GM19099 (cell line): Measurements from ENCODE around the gene MVD.

Experiments
- POLR2A ChIP-seq: IDR thresholded peaks from 3 replicates; pipeline ENCODE4 v1.6.1; 2011; ENCODE audit warnings: low read depth; ENCODE audit not compliant: insufficient read length; ENCODE audit errors: extremely low read depth

Gene MVD

DNA sequence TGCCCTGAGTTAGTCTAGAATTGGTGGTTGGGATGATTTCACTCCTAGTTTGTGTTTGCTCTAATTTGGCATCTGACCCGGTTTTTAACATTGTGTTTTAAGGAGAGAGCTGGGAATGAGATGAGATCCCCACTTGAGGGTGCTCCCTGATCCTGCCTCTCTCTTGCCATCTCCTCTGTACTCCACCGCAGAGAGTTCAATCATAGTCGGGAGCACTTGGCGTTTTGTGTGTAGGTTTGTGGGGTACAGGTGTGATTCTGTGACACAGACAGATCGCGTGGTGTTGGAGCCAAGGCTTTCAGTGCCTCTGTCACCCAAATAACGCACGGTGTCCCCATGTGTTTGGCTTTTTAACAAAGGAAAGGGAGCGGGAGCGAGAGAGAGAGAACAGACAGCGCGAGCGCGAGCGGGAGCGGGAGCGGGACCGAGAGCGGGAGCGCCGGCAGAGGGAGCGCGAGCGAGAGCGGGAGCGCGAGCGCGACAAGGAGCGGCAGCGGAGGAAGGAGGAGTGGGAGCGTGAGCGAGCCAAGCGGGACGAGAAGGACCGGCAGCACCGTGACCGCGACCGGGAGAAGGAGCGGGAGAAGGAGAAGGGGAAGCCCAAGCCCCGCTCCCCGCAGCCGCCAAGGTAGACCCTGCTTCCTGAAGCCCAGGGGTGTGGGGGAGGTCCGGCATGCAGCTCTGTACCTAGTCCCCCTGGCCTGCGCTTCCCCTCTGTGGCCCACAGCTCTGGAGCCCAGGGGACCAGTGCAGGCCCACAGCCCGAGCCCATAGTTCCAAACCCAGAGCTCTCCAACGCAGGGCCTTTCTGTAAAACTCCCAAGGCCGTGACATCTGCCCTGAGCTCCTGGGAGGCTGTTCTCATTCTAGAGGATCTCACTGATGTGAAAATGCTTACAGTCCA, 51.7 kb downstream of the MVD start:
- TF ChIP-seq POLR2A = no peak

DNA sequence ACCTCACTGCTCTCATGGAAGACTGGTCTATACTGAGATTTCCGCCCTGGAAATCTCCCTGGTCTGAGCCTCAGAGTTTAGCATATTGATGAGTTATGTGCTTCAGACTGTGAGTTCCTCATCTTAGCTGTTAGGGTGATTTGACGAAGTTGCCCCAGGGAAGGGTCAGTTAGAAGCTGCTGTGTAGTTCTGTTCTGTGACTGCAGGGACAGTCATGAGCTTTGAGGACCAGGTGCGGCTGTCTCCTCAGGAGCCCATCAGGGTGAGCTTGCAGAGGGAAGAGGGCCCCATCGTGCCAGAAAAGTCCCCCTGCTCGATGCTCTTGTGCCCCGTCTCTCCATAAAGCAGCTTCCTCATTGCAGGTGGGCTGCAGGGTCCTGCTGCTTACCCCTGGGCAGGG, 52.8 kb downstream of the MVD start:
- TF ChIP-seq POLR2A = no peak

DNA sequence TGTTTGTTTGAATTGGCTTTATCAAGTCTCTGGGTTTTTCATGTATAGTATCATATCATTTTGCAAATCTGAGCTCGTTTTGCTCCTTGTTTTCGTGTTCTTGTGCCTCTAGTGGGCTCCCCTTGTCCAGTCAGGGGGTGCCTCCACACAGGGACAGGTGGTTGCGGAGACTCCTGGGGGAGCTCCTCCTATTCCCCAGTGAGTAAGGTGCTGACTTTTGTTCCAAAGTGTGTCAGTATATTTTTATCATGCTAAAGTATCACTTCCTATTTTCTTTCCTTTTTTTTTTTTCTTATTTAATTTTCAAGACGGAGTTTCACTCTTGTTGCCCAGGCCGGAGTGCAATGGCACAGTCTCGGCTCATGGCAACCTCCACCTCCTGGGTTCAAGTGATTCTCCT, 54.8 kb downstream of the MVD start:
- no peak for TF ChIP-seq POLR2A

DNA sequence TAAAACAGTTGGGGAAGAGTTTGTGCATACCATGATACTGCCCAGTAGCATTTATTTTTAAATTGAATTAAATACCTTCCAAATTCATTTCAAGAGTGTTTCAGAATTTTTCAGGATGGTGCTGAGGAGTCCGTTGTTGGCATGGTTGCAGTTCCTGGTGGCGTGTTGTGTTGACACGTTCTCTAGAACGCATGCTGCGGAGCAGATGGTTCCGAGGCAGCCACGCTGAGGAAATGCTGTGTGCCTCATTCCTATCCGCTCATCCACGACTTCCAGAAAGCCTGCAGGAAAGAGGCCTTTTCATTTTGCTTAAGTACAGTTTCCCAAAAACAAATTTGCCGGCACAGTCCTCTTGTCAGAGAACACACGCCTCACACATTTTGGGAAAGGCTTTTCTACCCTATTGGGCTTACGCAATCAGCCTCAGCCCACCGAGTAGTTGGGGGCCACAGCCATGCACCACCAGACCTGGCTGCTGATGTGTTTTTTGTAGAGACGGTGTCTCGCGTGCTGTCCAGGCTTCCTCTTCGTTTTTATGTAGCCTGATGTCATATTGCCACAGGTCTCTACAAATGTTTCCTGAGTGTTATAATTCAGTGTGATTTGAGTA, 56.6 kb downstream of the MVD start:
- TF ChIP-seq POLR2A = no peak

- TF ChIP-seq POLR2A = no peak
Observed at GRCh38 chr16:88605186-88606147, 57.4 kb downstream of the MVD start.

DNA sequence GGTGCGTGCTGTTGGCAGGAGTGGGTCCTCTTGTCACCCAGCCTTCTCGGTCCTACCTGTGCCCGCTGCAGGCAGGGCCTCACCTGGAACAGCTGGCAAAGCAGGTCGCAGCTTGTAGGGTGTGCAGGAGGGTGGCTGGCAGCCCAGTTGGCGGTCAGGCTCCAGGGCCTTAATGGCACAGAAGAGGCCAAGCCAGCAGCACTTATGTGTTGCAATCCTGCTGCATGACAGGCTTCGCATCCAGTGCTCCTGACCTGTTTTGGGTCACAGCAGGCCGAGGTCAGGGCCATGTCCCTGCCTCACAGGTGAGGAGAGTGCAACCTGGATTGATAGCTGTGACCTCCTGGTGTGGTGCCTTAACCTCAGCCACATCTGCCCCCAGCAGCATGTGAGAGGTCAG, 60.8 kb downstream of the MVD start:
- TF ChIP-seq POLR2A = no peak
